ENCODE measurements around the gene RASA3. TPM values are rescaled to one million over a fixed set of nuclear protein-coding genes. Genes with fewer than 3 reads are reported as not detected.

The RASA3 gene
- total RNA-seq, 1 experiment from 2014 or later, result 9.1 TPM

DNA sequence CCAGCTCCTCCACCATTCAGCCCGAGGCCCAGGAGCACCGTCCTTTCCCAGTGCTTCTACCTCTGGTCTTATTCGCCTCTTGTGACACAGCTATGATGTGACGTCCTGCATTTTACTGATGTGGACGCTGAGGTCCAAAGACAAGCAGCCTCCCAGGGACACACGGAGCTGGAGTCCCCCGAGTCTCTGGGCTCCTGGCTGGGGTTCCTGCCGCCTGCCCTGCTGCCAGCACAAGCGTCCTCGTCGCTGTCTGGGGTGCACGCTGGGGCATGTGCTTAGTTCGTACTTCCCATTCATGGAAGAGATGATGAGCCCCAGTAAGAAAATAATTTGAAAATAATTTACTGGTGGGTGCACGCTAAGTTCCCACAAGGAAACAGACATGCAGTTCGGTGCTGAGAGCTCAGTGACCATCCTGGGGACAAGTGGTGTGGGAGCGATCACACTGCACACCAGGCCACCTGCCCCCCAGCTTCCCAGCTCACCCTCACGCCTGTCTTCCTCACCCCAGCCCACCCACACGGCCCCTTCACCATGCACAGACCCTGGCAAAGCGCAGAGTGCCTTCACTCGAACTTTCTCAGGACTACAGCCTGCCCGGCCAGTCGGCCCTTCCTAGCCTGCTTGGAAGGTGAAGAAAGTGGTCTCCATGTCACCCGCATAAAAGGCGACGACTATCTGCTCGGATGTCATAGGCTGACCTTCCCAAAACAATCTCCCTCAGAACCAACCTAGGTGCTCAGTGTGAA lies 32.4 kb upstream of the RASA3 start:
- H3F3A ChIP-seq (ENCODE audit: low read length, unreplicated experiment), result no peaks in the 10 kb centered on the region
- no peak overlapping the region for H2AFZ ChIP-seq (ENCODE audit: low read length)
- H3K4me3 ChIP-seq (ENCODE audit: low read length), result no peak overlapping the region
- H3K27me3 ChIP-seq (ENCODE audit: low read length), result no peaks in the 10 kb centered on the region
- H3K4me1 ChIP-seq (ENCODE audit: insufficient read depth, low read length), result peaks cover 16% of the 10 kb centered on the region
- H3K36me3 ChIP-seq (ENCODE audit: low read depth, low read length), result no peaks in the 10 kb centered on the region
- no TSS peak for BruUV-seq (replicated peaks)
- H3K27ac ChIP-seq (ENCODE audit: low read length), result no peak overlapping the region
- intact Hi-C loops (cut with micrococcal nuclease), result no loop called here
- no peaks in the 10 kb centered on the region for H3K9me2 ChIP-seq (replicated peaks; ENCODE audit: low read length)
- H4K20me1 ChIP-seq (ENCODE audit: low read length), result no peaks in the 10 kb centered on the region
- POLR2A ChIA-PET (ENCODE audit: unreplicated experiment), result interaction anchor here (0.6 kb wide), 1 partner anchor 41 kb away, joined by 7 read pairs; no protein-coding TSS in a partner anchor
- no peaks in the 10 kb centered on the region for H3K9me3 ChIP-seq (ENCODE audit: low read length)
- H3K79me2 ChIP-seq (ENCODE audit: low read length), result no peaks in the 10 kb centered on the region
- no peak overlapping the region for H3K4me2 ChIP-seq (ENCODE audit: low read length)
- no peak for TF ChIP-seq EZH2 (IDR thresholded peaks at IDR 0.05; ENCODE audit: low read length, unreplicated experiment)
- TF ChIP-seq, protein P1, sequence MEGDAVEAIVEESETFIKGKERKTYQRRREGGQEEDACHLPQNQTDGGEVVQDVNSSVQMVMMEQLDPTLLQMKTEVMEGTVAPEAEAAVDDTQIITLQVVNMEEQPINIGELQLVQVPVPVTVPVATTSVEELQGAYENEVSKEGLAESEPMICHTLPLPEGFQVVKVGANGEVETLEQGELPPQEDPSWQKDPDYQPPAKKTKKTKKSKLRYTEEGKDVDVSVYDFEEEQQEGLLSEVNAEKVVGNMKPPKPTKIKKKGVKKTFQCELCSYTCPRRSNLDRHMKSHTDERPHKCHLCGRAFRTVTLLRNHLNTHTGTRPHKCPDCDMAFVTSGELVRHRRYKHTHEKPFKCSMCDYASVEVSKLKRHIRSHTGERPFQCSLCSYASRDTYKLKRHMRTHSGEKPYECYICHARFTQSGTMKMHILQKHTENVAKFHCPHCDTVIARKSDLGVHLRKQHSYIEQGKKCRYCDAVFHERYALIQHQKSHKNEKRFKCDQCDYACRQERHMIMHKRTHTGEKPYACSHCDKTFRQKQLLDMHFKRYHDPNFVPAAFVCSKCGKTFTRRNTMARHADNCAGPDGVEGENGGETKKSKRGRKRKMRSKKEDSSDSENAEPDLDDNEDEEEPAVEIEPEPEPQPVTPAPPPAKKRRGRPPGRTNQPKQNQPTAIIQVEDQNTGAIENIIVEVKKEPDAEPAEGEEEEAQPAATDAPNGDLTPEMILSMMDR (conservative IDR thresholded peaks at IDR 0.05; ENCODE audit: low read depth, low read length), result no peak
- TF ChIP-seq EZH2phosphoT487 (IDR thresholded peaks at IDR 0.05; ENCODE audit: borderline replicate concordance, low read length), result no peak
- CTCF ChIA-PET, result no interaction called here
- no peak for ATAC-seq
- DNase-seq, result no peak
- no peak overlapping the region for H3K9ac ChIP-seq (ENCODE audit: low read length)

GRCh38 chr13:114164053-114164452 lies 31.6 kb upstream of the RASA3 start:
- Histone ChIP-seq H3K9ac (ENCODE audit: low read length) (no peak overlapping the region), H3F3A (ENCODE audit: low read length, unreplicated experiment) (no peaks in the 10 kb centered on the region), H3K79me2 (ENCODE audit: low read length) (no peaks in the 10 kb centered on the region), H3K9me3 (ENCODE audit: low read length) (no peaks in the 10 kb centered on the region), H3K4me2 (ENCODE audit: low read length) (no peak overlapping the region), H3K4me3 (ENCODE audit: low read length) (no peak overlapping the region), H4K20me1 (ENCODE audit: low read length) (no peaks in the 10 kb centered on the region), H3K27ac (ENCODE audit: low read length) (no peak overlapping the region), H3K27me3 (ENCODE audit: low read length) (no peaks in the 10 kb centered on the region), H3K36me3 (ENCODE audit: low read depth, low read length) (no peaks in the 10 kb centered on the region), H3K9me2 (replicated peaks; ENCODE audit: low read length) (no peaks in the 10 kb centered on the region), H3K4me1 (ENCODE audit: insufficient read depth, low read length) (peaks cover 16% of the 10 kb centered on the region), H2AFZ (ENCODE audit: low read length) (no peak overlapping the region)
- POLR2A ChIA-PET (ENCODE audit: unreplicated experiment), result interaction anchor here (0.6 kb wide), 1 partner anchor 42 kb away, joined by 7 read pairs; no protein-coding TSS in a partner anchor
- DNase-seq, result no peak
- no peak for ATAC-seq
- CTCF ChIA-PET, result no interaction called here
- no peak for TF ChIP-seq EZH2phosphoT487 (IDR thresholded peaks at IDR 0.05; ENCODE audit: borderline replicate concordance, low read length)
- no peak for TF ChIP-seq EZH2 (IDR thresholded peaks at IDR 0.05; ENCODE audit: low read length, unreplicated experiment)
- TF ChIP-seq, protein P1 (conservative IDR thresholded peaks at IDR 0.05; ENCODE audit: low read depth, low read length), result no peak
- BruUV-seq (replicated peaks), result no TSS peak
- intact Hi-C loops (cut with micrococcal nuclease), result no loop called here

GRCh38 chr13:114162533-114162922 lies 30.1 kb upstream of the RASA3 start:
- no TSS peak for BruUV-seq (replicated peaks)
- Histone ChIP-seq H3K4me2 (ENCODE audit: low read length) (peak overlapping the region; percentile 67), H3K9me2 (replicated peaks; ENCODE audit: low read length) (no peaks in the 10 kb centered on the region), H3K27me3 (ENCODE audit: low read length) (no peaks in the 10 kb centered on the region), H3K27ac (ENCODE audit: low read length) (no peak overlapping the region), H3K4me3 (ENCODE audit: low read length) (peak overlapping the region; percentile 31; the same call in 1 of the 2 replicates), H4K20me1 (ENCODE audit: low read length) (no peaks in the 10 kb centered on the region), H3K79me2 (ENCODE audit: low read length) (no peaks in the 10 kb centered on the region), H3K4me1 (ENCODE audit: insufficient read depth, low read length) (peaks cover 16% of the 10 kb centered on the region), H3F3A (ENCODE audit: low read length, unreplicated experiment) (no peaks in the 10 kb centered on the region), H2AFZ (ENCODE audit: low read length) (peak overlapping the region; percentile 68), H3K36me3 (ENCODE audit: low read depth, low read length) (no peaks in the 10 kb centered on the region), H3K9ac (ENCODE audit: low read length) (no peak overlapping the region), H3K9me3 (ENCODE audit: low read length) (no peaks in the 10 kb centered on the region)
- intact Hi-C loops (cut with micrococcal nuclease), result no loop called here
- POLR2A ChIA-PET (ENCODE audit: unreplicated experiment), result no interaction called here
- CTCF ChIA-PET, result no interaction called here
- DNase-seq (no peak), ATAC-seq (no peak)
- TF ChIP-seq EZH2 (IDR thresholded peaks at IDR 0.05; ENCODE audit: low read length, unreplicated experiment) (no peak), EZH2phosphoT487 (IDR thresholded peaks at IDR 0.05; ENCODE audit: borderline replicate concordance, low read length) (no peak)
- TF ChIP-seq, protein P1 (conservative IDR thresholded peaks at IDR 0.05; ENCODE audit: low read depth, low read length), result no peak
